ENCODE data around the gene ANO1. TPM values are rescaled to one million over a fixed set of nuclear protein-coding genes. Genes with fewer than 3 reads are reported as not detected.

ANO1 gene
- total RNA-seq, 1 donor = 0.36 TPM

DNA sequence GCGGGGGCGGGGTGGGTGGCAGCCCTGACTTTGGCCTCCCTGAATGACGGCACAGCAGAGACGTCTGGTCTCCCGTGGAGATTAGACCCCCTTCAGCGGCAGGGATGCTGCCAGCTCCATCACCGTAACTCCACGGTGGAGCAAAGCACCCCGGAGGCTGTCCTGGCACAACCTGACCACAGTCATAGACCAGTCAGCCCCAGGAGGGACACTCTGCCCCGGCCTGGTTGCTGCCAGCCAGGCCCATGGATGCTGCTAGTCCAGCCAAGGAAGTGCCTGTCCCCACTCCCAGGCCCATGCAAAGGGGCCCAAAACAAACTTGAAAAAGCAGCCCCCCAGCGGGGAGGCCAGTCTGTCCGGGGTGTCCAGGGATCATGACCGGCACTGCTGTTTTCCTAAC lies 11.5 kb upstream of the ANO1 start:
- no peak overlapping the region for H3K4me3 ChIP-seq (ENCODE audit: low read depth, low read length)
- DNase-seq (ENCODE audit: low read depth) = no peak
- TF ChIP-seq, protein P1, sequence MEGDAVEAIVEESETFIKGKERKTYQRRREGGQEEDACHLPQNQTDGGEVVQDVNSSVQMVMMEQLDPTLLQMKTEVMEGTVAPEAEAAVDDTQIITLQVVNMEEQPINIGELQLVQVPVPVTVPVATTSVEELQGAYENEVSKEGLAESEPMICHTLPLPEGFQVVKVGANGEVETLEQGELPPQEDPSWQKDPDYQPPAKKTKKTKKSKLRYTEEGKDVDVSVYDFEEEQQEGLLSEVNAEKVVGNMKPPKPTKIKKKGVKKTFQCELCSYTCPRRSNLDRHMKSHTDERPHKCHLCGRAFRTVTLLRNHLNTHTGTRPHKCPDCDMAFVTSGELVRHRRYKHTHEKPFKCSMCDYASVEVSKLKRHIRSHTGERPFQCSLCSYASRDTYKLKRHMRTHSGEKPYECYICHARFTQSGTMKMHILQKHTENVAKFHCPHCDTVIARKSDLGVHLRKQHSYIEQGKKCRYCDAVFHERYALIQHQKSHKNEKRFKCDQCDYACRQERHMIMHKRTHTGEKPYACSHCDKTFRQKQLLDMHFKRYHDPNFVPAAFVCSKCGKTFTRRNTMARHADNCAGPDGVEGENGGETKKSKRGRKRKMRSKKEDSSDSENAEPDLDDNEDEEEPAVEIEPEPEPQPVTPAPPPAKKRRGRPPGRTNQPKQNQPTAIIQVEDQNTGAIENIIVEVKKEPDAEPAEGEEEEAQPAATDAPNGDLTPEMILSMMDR (IDR thresholded peaks at IDR 0.05; ENCODE audit: insufficient read depth, low read length) = no peak

DNA sequence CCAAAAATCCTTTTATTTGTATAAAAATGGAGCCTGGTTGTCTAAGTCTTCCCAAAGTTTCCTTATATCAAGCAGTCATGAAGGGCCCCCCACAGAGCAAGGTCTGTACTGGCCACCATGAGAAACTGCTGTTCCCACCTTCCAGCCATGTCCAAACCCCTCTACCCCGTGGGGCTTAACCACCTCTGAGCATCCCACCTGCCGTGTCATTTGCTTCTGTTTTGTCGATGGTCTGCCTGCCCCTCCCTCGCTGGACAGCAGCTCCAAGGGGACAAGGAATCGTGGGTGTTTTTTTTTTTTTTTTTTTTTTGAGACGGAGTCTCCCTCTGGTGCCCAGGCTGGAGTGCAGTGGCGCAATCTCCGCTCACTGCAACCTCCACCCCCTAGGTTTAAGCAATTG lies 11.1 kb upstream of the ANO1 start:
- H3K4me3 ChIP-seq (ENCODE audit: low read depth, low read length) = no peak overlapping the region
- no peak for DNase-seq (ENCODE audit: low read depth)
- TF ChIP-seq, protein P1 (IDR thresholded peaks at IDR 0.05; ENCODE audit: insufficient read depth, low read length) = no peak

DNA sequence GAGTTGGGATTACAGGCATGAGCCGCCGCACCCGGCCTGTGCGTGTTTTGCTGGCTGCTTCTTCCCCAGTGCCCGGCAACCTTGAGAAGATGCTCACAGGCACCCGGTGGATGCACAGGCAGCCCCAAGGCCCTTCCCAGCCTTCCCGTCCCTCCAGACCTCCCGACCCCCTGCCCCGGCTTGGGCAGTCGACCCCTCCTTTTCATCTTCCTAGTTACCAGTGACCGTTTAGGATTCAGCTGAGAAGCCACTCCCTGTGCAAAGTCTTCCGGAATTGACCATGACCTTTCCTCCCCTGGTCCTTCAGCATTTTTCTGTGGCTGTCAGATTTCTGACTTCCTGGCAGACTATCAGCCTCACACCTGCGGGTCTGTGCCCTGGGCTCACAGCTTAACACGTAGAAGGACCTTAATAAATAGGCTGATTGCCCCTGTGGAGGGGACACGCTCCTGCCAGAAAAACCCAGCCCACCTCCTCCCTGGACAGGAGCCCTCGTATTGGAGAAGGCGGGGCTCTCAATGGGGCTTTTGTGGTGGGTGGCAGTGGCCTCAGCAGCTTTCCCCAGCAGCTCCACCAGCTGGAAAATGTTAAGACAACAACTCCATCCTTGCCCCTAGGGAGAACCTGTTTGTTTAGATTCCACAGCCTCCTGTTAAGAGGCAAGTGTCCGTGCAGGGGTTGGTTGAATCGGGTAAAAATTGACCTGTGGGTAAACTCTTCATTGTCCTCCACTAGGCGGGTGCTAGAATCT lies 10.4 kb upstream of the ANO1 start:
- DNase-seq (ENCODE audit: low read depth) = no peak
- TF ChIP-seq, protein P1 (IDR thresholded peaks at IDR 0.05; ENCODE audit: insufficient read depth, low read length) = no peak
- no peak overlapping the region for H3K4me3 ChIP-seq (ENCODE audit: low read depth, low read length)

DNA sequence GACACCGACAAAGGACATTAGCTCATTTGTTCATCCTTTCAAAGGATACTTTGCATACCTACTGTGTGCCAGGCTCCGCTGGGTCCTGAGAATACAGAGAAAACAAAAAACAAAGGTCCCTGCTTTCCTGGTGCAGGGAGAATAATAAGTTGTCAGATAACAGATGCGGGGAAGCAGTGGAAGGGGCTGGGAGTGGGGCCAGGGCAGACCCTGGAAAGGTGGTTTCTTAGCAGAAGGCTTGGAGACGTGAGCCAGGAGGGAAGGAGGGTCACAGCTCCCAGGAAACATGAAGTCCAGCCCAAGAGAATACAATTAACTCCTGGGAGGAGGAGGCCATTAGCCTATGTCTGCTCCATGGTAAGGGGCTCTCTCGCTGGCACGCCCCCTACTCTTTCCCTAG lies 9.8 kb upstream of the ANO1 start:
- TF ChIP-seq, protein P1 (IDR thresholded peaks at IDR 0.05; ENCODE audit: insufficient read depth, low read length) = no peak

DNA sequence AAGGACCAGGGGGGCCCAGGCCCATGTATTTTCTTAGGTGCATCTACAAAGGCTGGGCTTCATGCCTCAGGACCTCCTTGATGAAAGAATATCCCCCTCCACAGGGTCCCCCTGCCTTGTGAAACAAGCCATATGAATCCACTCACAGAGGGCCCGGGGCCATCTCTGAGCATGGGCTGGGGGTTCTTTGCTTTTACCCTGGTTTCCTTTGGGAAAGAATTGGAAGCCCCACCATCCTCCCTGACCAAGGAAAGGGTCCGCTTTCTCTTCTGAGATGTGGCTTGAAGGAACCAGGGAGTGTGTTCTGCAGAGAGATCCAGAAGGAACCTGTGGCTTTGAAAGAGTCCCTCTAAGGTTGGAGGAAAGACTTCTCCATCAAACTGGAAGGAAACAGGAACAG lies 9.2 kb upstream of the ANO1 start:
- TF ChIP-seq, protein P1 (IDR thresholded peaks at IDR 0.05; ENCODE audit: insufficient read depth, low read length) = no peak
- H3K4me3 ChIP-seq (ENCODE audit: low read depth, low read length) = no peak overlapping the region
- DNase-seq (ENCODE audit: low read depth) = no peak

More for the DNA sequence above, 9.8 kb upstream of the ANO1 start:
- DNase-seq (ENCODE audit: low read depth) = no peak
- H3K4me3 ChIP-seq (ENCODE audit: low read depth, low read length) = no peak overlapping the region

DNA sequence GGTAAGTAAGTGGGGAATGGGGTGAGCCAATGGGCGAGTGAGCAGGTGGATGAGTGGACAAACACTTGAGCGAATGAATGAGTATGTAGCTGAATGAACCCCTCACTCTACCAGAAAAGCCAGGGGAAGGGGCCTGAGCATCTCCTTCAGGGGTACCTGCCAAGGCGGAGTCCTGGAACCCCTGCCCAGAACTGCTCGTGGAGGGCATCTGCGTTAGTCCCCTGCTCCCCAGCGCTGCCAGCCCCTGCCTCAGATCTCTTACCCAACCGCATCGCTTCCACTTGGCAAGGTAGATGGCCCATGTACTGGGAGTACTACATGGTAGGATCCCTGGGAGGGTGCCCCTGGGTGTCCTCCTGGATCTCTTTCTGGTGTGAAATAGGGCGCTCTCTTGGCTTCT lies 7.4 kb upstream of the ANO1 start:
- TF ChIP-seq, protein P1 (IDR thresholded peaks at IDR 0.05; ENCODE audit: insufficient read depth, low read length) = no peak
- DNase-seq (ENCODE audit: low read depth) = no peak
- no peak overlapping the region for H3K4me3 ChIP-seq (ENCODE audit: low read depth, low read length)

DNA sequence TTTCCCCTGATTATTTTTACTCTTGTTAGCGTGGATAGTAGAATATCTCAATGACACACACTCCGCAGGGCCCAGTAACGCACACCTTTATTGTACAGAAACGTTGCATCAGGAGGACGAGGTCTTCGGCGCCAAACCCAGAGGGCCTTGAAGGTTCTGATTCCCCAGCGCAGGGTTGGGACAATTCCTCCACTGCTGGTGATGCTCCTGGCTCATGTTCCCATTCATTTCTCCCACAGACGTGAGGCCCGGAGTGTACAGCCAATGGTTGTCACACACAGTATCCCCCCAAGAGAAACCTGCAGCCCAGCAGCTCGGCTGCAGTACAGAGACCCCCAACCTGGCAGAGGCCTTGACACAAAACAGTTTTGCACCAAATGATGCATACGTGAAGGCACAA lies 6.1 kb upstream of the ANO1 start:
- TF ChIP-seq, protein P1 (IDR thresholded peaks at IDR 0.05; ENCODE audit: insufficient read depth, low read length) = no peak
- H3K4me3 ChIP-seq (ENCODE audit: low read depth, low read length) = no peak overlapping the region
- no peak for DNase-seq (ENCODE audit: low read depth)

Measured in fibroblast of the aortic adventitia (primary cell).